Bladder microvascular endothelial cell (primary cell): ENCODE data around the gene AP2M1. TPM values are rescaled to one million over a fixed set of nuclear protein-coding genes. Genes with fewer than 3 reads are reported as not detected.

Experiments
- total RNA-seq: library from RNA; depleted of rRNA; stranded (reverse); fragments of >200 nt; gene quantifications from 2 replicates; pipeline ENCODE4 v1.2.3, GENCODE V29; 2014

Gene AP2M1
- total RNA-seq = 396 and 554 TPM in 2 replicates

DNA sequence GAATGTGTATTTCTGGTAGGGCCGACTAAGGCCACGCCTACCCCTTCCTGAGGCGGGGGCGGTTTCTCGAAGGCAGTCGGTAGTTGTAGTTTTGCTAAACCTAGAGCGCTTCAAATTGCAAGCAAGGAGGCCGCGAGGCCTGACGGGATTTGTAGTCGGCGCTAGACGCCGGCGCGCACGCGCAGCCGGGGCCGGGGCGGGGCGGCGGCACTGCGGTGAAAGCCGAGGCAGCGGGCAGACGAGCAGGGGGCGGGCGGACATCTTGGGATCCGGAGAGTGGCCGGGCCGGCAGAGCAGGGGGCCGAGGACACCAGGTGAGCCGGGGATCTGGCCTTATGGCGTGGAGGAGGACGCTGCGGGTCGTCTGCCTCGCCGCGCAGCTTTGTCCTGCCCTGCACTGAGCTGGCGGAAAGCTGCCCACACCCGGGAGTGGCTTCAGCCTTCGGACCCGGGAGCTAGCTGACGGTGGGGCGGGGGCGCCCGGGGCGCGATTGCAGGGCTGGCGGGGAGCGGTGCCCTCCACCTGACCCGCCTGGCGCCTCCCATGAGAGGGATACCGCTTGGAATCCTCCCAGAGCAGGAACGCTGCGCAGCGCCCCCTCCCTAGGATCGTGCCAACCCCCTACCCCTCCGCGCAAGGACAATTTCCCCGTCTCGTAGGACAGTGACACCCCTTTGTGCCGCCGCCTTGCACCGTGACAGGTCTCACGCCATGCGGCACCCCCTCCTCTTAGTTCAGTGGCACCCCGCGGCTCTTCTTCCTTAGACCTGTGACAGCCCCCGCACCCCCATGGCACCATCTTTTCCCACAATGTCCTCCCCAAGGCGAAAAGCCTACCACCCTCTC is at the start of gene AP2M1:
Gene AP2M1, plus strand, starts transcription at position 210 of the 847 bp plus-strand sequence. CDS start 2,139 bp downstream, outside the sequence.

GRCh38 chr3:184135149-184135910 is 39.3 kb upstream of the AP2M1 start, which contains the start of gene EIF2B5:
Gene EIF2B5 (plus strand): TSS chr3:184135358. CDS start chr3:184135386, 28 bp downstream.

DNA sequence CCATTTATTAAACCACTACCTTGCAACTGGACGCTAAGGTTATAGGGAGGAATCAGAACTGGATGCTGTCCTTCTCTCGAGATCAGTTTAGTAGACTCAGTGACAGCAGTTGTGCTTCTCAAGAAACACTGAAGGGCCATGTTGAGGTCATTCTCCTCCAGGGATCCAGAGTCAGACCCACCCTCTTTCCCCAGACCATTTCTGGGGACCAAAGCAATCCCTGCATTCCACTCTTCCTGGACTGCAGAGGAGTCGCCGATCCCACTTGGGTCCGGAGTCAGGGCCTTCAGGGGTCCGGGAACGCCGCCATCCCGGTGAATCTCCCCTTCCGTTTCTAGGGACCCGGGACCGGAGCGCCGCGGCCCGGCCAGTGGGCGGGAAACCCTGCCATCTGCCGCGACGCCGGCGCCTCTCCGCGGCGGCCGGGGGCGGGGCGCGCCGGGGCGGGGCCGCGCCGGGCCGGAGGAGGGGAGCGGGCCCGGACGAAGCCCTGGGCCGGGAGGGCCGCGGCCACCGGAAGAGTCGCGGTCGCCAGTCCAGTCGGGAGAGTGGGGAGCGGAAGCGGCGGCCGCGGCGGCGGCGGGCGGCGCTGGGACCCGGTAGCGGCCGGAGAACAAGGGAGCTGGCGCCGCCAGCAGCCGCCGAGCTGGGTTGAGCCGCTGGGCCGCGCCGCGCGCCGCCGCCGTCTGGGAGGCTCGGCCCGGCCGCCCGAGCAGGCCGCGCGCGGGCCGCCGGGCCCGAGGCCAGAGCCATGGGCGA is 19.6 kb upstream of the AP2M1 start, which contains the start of gene DVL3:
Gene DVL3, plus strand, starts transcription at position 493 of the 759 bp plus-strand sequence. Its CDS starts 259 bp downstream, at position 752.

DNA sequence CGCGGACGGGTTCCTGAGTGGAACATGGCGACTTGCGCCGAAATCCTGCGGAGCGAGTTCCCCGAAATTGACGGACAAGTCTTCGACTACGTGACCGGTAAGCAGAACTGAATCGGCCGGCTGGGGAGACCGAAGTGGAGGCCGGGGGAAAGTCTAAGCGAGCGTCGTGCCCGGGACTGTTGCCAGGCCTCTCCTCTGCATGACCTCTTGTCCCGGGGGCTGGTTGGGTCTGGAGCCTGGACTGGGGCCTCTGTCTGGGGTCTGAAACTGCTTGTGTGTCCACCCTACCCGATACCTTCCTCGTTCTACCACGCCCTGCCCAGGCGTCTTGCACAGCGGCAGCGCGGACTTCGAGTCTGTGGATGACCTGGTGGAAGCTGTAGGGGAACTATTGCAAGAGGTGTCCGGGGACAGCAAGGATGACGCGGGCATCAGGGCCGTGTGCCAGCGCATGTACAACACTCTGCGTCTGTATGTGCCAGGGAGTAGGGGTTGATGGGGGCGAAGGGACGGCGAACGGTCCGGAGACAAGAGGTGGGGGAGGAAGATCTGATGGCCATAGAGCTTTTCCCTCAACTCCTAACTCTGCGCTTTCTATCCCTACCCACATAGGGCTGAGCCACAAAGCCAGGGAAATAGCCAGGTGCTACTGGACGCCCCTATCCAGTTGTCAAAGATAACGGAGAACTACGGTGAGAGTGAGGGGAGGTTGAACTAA is 11.7 kb downstream of the AP2M1 start, which contains the start of gene ABCF3:
Gene ABCF3, plus strand, starts transcription at position 16 of the 718 bp plus-strand sequence. Its CDS starts 9 bp downstream, at position 25.

DNA sequence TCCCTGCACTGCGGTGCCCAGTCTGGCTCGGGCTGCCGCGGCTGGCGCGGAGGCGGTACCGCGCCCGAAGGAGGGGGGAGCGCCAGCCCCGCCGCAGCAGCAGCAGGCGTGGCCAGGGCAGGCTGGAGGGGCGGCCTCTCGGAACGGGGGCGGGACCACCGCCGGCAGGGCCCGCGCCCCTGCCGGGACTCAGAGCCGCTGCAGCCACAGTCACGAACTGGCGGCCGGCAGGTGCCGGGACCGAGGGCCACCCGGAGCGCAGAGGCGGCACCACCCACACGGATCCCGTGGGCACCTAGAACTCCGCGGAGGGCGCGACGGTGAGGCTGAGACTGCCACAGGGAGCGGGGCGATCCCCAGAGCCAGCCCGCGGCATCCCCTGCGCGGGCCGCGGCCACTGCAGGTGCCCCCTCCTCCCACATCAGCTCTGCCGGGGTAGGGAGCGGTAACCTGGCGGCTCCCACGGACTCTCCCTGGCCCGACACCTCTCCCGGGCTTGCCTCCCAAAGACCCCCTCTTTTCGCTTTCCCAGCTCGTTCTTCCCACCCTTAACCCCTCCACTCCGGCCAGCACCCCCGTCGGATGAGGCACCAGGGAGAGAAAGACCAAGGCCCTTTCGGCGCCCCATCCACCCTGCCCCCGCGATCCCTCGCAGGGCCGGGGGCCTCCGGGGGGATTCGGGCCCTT is 54.9 kb downstream of the AP2M1 start, which contains the start of gene VWA5B2:
Gene VWA5B2, plus strand, starts transcription at position 192 of the 687 bp plus-strand sequence. CDS start 944 bp downstream, outside the sequence.

Other genes starting within 250 kb of the AP2M1 start
- 7.9 and 17.1 TPM in 2 replicates for gene ABCC5, start 157.0 kb upstream of the AP2M1 start, total RNA-seq
- gene HTR3D, start 143.1 kb upstream of the AP2M1 start, total RNA-seq = not detected in 2 replicates
- not detected in 2 replicates for gene HTR3C, start 121.8 kb upstream of the AP2M1 start, total RNA-seq
- gene HTR3E, start 77.8 kb upstream of the AP2M1 start, total RNA-seq = not detected in 2 replicates
- gene EIF2B5, start 39.5 kb upstream of the AP2M1 start, total RNA-seq = 31.7 and 50.0 TPM in 2 replicates
- gene DVL3, start 19.5 kb upstream of the AP2M1 start, total RNA-seq = 15.9 and 28.8 TPM in 2 replicates
- 38.5 and 54.1 TPM in 2 replicates for gene ABCF3, start 11.3 kb downstream of the AP2M1 start, total RNA-seq
- gene VWA5B2, start 54.7 kb downstream of the AP2M1 start, total RNA-seq = 0.13 TPM in 1 of 2 replicates, not detected in the other
- 14.6 and 43.5 TPM in 2 replicates for gene ALG3, start 74.1 kb downstream of the AP2M1 start, total RNA-seq
- gene EEF1AKMT4, start 74.8 kb downstream of the AP2M1 start, total RNA-seq = 3.2 and 3.4 TPM in 2 replicates
- 0.13 TPM in 1 of 2 replicates, not detected in the other for gene CAMK2N2, start 86.7 kb downstream of the AP2M1 start, total RNA-seq
- not detected in 2 replicates for gene ECE2, start 101.2 kb downstream of the AP2M1 start, total RNA-seq
- 371 and 561 TPM in 2 replicates for gene PSMD2, start 124.4 kb downstream of the AP2M1 start, total RNA-seq
- gene EIF4G1, start 139.8 kb downstream of the AP2M1 start, total RNA-seq = 301 and 661 TPM in 2 replicates
- gene FAM131A, start 162.7 kb downstream of the AP2M1 start, total RNA-seq = 16.4 and 43.0 TPM in 2 replicates
- 1.3 and 2.6 TPM in 2 replicates for gene CLCN2, start 186.8 kb downstream of the AP2M1 start, total RNA-seq
- 74.5 and 97.8 TPM in 2 replicates for gene POLR2H, start 186.9 kb downstream of the AP2M1 start, total RNA-seq
- gene THPO, start 203.4 kb downstream of the AP2M1 start, total RNA-seq = not detected in 2 replicates
- gene CHRD, start 205.2 kb downstream of the AP2M1 start, total RNA-seq = 0.16 and 0.69 TPM in 2 replicates